ENCODE data around the gene TMEM147.

The TMEM147 gene

DNA sequence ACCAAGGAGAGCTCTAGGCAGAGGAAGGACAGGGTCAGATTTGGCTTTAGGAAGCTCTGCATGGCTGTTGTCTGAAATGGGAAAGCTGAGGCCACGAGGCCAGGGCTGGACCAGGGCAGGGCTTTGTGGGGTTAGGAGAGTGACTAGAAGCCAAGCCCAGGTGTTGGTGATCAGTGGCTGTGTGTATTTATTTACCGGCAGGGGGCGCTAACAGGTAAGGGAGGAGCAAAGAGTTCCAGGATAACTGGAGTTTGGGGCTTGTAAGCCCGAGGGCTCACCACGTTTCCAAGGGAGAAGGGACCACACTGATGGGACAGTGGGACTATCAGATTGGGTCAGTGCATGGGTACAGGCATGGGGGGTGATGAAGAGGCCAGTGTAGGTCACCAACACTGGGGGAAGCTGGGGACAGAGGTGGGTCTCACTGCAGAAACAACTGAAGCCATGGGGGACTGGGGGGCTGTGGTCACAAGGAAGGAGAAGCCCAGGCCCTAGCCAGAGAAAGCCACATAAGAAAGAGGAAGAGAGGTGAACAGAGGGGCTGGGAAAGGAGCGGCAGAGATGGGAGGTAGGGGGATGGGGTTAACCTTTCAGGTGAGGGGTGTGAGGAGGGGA lies 3.9 kb downstream of the TMEM147 start:
- peak in 1 of 2 experiments; percentile 34 for DNase-seq

DNA sequence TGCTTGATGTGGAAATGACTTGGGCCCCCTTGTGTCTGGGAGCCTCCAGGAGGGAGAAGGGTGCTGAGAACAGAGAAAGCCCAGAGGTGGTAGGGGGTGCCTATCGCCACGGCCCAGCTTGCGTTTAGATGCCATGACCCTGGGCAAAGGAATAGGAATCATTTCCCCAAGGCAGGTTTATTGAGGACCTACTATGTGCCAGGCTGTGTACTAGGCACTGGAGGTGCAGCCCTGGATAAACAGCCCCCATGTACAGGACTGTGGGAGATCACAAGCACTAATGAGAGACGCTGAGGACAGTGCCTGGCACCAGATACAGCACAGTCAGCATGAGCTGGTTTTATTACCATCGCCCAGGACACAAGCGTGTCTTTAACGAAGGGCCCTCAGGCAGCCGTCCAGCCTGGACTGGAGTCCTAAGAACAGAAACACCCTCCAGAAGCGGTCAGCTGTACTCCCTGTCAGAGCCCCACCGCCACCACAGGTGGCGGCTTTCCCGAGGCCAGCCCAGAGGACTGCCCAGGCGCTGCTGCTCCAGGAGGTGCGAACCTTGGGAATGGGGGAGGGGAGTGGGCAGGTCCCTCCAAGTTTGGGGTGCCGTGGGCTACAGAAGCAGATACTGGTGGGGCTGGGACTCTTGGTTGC lies 4.6 kb downstream of the TMEM147 start:
- no peak for DNase-seq

DNA sequence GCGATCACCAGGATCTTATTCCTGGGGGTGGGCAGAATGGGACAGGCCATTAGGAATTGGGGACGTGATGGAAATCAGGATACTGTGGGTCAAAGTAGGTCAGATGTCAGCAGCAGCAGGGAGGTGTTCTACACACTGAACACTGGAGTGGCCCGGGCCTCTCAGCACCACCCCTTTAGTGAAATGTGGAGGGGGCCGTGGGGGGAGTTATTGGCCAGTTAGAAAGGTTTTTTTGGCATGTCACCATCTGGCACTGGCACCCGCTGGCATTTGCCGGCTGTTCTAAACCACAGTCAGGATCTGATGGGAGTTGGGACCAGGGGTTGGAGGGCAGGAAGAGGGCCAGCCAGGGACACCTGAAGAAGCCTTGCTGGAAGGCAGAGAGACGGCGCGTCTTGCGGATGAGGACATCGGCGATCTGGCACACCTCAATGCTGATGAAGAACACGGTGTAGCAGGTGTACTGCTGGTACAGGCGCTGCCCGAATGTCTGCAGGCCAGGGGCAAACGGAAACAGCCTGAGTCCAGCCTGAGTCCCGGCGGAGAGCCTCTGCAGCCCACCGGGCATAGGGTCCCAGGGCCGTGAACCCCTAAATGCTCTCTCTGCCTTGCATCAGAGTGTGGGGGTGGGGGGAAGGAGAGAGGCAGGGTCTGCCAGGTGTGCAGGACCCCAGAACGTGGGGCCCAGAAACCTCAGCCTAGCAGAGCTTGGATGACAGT lies 5.8 kb downstream of the TMEM147 start:
- no peak for DNase-seq

DNA sequence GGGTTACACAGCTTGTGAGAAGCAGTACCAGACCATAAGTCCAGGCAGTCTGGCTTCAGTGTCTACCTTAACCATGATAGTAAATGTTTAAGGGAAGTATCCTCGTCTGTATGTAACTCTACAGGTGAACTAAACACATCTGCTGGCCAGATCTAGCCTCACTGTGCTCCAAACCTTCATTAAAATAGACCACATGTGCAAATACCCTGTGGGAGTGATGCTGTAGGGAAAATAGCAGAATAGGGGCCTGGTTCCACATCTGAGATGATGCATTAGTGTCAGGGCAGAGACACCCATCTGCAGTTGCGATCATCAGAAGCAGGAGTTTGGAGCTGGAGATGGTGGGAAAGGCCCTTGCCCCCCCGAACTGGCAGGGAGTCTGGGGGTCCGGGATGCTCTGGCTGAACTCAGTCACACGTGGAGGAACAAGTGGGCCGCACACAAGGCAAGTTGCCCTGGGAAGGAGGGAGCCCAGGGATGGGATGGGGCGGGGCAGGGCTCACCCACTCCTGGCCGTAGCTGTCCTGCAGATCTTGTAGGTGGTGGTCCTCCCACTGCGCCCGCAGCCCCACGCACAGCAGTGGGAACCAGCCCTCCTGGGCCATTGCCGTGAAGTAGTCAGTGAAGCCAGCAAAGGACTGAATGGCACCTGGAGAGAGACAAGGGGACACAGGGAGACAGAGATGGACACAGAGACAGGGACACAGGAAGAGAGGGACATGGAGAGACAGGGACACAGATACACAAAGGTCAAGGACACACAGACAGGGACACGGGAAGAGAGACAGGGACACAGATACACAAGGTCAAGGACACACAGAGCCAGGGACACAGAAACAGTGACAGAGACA lies 7.3 kb downstream of the TMEM147 start:
- no peak for DNase-seq

DNA sequence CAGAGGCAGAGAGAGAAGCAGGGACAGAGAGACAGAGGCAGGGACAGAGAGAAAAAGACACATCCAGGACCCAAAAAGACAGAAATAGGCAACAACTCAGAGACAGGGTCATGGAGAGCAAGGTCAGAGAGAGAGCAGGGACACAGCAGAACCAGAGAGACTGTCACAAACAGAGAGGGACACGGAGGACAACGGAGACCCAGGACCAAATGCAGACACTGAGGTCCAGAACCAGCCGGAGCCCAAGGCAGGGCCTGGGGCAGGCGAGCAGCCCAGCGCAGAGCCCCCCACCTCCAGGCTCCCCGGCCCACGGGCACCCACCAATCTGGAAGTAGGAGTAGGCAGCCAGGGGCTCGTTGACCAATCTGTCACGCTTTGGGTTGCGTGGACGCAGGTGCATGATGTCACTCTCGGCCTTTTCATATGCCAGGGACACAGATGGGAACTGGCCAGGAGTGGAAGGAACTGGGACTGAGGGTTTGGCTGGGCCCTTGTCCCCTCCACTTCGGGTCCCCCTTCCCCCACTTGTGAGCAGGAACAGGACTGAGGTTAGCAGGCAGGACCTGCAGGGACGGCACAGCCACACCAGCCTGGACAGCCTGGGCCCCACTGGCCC lies 8.1 kb downstream of the TMEM147 start:
- DNase-seq, result no peak

DNA sequence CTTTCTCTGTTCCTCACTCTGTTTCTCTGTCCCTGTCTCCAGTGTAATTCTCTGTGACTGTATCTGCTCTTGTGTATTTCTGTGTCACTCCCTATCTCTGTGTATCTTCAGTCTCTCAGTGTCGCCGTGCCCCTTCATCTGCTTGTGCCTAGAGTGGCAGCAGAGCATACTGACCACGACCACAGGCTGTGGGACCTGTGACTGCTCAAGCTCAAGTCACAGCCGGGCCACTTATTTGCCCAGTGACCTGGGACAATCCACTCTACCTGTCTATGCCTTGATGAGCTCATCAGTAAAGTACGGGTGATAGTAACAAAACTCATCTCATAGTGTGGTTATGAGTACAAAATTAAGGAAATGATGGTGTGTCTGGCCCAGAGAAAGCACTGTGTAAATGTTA lies 8.7 kb downstream of the TMEM147 start:
- DNase-seq, result no peak

DNA sequence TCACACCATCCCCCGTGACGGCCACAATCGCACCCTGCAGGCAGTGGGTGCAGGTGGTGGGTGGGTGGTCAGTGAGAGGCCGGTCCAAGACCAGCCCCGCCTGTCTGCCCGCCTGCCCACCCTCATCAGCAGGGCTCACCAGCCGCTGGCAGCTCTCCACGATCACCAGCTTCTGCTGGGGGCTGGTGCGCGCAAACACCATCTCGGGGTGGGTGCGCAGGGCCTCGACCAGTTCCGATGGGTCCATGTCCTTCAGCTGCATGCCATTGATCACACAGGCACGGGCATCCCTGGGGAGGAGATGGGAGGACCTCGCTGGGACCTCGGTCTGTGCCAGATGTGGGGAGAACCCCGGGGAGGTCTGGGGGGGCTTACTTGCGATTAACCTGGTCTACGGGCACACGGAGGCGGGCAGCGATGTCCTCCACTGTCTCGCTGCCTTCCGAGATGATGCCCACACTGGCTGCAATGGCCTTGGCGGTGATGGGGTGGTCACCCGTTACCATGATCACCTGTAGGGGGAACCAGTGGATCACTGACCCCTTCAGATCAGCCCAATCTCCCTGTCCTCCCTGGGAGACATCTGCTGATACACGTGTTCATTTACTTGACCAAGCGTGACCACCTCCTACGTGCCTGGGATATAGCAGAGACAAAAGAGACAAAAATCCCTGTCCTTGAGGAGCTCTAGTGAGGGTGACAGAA lies 10.0 kb downstream of the TMEM147 start:
- no peak for DNase-seq

DNA sequence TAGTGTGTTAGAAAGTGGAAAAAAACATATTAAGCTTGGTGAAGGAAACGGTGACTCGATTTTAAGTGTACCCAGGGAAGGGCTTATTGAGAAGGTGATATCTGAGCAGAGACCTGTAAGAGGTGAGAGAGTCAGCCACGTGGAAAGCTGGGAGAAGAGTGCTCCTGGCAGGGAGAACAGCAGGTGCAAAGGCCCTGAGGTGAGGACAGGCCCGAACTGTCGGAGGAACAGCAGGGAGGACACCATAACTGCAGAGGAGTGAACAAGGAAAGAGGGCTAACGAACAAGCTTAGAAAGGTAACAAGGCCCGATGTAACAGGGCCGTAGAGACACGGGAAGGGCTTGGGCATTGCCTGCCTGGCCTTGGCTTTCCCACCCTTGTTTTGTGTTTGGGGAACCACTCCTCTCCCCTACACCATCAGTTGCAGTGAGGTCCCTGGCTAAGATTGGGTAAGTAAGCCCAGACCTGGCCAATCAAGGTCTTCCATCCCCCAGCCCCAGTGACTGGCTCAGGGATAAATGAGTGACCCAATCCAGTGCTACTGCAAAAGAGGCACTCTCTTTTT lies 10.7 kb downstream of the TMEM147 start:
- DNase-seq, result no peak

DNA sequence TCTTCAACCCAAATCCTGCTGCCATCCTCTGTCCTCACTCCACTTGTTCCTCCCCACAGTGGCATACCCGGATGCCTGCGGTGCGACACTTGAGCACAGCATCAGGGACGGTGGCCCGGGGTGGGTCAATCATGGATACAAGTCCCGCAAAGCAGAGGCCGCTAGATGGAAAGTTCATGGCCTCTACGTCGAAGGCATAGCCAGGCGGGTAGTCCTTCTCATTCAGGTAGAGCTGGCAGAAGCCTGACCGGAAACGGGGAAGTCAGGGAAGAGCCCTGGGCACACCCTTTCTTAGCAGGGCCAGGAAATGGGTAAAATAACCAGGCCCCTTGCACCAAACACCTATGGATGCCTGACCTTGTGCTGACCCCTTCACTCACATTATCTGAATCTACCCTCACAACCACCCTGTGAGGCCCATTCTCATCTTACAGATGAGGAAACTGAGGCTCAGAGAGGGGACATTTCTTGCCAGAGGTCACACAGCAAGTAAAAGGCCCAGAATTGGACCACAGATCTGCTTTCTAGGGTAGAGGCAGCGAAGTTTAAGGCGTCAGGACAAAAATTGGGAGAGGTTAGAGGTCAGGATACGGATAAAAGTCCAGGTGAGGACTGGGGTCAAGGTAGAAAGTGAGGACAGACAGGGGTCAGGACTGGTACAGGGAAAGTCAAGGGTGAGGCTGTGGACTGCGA lies 11.6 kb downstream of the TMEM147 start:
- no peak for DNase-seq

DNA sequence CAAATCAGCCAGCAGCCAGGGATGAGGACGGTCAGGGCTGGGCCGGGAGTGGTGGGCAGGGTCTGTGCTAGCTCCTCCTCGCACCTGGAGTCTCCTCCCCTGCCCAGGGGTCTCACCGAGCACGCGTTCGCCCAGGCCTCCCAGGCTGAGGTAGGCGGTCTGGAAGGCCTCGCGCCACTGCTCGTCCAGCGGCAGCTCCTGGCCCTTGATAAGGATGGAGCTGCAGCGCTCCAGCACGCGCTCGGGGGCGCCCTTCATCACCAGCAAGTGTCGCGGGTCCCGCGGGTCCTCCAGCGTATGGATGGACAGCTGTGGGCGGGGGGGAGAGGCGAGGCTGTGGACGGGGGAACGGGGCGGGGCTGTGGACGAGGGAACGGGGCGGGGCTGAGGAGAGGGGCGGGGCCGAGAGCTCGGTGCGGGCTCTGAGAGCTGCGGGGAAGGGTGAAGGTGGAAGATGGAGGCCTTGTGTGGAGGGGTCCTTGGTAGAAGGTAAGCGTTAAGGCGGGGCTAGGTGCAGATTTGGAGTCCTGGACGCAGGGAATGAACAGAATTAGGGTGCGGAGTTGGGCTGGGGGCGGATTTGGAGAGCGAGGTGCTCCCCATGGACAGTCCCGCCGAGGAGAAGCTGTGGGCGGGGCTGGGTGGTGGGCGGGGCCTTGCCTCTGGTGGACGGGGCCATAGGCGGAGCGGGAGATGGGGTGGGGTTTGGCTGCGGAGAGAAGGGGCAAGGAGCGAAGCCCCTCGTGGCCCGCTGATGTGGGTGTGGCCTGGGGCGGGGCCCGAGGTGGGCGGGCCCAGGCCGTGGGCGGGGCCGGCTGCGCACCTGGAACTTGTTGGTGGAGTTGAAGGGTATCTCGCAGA lies 12.3 kb downstream of the TMEM147 start:
- DNase-seq, result peak in 1 of 2 experiments; percentile 22

DNA sequence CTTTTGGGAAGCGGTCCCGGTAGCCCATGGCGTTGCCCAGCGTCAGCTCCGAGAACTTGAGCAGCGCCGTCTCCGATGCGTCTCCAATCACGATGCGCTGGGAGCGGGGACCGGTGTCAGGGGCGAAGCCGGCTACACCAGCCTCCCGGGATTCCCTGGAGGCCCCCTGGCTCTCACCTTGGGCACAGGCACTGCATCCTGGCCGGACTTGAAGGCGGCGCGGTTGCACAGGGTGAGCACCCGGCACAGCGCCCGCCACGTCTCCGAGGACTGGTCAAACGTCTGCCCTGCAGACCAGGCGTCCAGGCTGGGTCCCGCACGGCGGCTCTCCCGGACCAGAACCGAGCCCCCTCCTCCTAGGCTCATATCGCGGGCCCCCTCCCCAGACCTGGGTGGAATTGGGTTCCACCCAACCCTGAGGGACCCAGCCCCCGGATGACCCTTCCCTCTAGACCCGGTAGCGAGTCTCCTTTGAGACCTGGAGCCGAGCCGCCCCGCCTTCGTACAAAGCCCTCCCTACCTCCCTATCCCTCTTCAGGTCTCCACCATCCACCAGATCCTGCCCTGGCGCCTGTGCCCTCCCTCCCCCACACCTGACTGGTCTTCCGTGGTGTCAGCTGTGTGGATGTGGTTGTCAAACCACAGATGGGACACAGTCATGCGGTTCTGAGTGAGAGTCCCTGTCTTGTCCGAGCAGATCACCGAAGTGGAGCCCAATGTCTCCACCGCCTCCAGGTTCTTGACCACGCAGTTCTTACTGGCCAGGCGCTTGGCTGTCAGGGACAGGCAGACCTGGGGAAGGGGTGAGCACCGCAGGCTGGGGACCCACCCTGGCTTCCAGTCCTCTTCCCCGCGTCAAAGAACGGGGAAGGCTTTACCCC lies 13.2 kb downstream of the TMEM147 start:
- DNase-seq, result no peak

DNA sequence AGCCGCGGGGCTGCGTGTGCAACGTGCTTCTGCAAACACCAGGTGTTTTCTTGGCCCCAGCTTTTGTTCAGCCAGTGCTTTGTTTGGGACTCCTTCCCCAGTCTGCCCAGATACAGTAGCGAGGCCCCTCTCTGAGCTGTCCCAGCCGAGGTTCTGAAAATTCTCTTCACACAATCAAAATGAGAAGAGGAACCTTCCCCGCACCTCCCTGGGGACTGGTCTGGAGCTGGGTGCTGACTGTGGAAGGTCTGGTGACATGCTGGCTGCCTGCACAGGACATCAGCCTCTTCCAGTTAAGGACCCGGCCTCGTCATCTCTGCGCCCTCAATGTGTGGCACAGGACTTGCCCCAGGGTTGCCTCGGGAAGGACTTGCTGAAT lies 13.8 kb downstream of the TMEM147 start:
- DNase-seq, result no peak

DNA sequence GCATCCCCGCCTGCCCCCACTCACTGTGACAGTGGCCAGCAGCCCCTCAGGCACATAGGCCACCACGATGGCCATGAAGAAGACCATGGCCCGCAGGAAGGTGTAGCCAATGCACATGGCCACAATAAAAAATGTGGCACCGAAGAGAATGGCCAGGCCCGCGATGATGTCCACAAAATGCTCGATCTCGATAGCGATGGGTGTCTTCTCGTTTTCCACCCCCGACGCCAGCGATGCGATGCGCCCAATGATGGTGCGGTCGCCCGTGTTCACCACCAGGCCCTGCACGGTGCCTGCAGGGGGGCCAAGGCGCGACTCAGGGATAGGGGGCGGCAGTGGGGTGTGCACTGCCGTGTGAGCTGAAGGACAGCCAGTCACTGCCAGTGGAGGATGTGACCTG lies 14.4 kb downstream of the TMEM147 start:
- DNase-seq, result no peak

DNA sequence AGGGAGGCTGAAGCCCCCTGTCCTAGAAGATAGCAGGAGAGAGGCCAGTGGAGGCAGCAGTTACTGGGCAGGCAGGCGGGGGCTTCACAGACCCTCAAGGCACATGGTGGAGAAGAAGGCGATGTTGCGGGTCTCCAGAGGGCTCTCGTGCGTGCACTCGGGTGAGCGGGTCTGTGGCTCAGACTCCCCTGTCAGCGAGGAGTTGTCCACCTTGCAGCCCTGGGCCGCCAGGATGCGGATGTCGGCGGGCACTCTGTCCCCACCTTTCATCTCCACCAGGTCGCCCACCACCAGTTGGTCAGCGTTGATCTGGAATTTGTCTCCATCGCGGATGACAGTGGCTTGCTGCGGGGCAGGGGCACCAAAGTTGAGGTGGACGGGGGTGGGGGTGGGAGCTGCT lies 14.8 kb downstream of the TMEM147 start:
- DNase-seq, result no peak

DNA sequence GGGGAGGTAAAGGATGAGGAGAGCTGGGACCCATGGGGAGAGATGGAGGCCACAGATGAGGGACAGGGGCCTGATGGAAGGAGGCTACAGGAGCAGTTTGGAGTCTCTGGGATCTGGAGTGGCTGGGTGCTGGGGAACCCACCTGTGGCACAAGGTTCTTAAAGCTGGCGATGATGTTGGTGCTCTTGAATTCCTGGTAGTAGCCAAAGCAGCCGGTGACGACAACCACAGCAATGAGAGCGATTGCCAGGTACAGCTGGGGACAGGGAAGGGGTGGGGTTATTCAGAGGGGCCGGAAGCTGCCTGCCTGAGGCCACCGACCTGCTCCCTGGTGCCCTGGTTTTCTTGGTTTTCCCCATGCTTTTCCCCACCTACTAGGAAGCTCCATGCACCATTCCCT lies 15.3 kb downstream of the TMEM147 start:
- DNase-seq, result no peak

DNA sequence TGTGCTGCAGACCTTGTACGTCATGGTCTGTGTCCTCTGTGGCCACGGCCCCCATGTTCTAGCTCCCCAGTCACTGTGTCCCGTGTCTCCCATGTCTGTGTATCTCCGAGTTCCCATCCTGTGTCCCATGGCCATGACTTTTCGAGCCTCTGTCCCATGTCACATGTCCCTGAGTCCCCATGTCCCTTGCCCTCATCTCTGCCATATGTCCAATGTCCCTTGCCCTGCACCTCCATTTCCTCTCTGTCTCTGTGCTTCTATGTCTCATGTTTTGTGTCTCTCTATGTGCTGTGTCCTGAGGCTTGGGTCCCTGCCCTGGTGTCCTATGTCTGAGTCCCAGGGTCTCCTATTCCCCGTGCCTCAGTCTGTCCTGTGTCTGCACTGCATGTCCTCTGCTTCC lies 16.0 kb downstream of the TMEM147 start:
- no peak for DNase-seq

DNA sequence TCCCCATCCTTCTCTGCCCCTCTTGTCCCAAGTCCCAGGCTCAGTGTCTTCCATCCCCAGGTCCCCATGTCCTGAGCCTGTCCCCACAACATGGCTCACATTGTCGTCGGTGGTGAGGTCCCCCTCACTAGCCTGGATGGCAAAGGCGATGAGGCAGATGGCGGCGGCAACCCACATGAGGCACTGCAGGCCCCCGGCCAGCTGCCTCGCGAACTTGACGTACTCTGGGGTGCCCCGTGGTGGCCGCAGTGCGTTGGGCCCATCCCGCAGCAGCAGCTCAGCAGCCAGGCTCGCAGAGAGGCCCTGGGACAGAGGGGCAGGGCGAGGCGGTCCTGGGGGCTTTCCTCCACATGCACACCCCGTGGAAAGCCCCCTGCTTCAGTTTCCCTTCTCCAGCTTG lies 16.9 kb downstream of the TMEM147 start:
- DNase-seq, result no peak

DNA sequence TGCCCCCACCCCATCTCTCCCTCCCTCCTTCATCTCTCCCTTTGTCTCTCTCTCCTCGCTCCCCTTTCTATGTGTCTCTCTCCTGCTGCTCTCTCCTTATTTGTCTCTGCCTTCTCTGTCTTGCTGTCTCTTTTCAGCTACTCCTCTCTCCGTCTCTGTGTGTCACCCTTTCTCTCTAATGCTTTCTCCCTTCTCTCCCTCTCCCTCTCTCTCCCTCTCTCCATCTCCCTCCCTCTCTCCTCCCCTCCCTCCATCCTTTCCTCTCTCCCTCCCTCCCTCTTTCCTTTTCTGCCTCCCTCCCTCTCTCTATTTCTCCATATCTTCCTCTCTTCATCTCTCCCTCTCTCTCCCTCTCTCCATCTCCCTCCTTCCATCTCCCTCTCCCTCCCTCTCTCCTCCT lies 17.4 kb downstream of the TMEM147 start:
- no peak for DNase-seq

DNA sequence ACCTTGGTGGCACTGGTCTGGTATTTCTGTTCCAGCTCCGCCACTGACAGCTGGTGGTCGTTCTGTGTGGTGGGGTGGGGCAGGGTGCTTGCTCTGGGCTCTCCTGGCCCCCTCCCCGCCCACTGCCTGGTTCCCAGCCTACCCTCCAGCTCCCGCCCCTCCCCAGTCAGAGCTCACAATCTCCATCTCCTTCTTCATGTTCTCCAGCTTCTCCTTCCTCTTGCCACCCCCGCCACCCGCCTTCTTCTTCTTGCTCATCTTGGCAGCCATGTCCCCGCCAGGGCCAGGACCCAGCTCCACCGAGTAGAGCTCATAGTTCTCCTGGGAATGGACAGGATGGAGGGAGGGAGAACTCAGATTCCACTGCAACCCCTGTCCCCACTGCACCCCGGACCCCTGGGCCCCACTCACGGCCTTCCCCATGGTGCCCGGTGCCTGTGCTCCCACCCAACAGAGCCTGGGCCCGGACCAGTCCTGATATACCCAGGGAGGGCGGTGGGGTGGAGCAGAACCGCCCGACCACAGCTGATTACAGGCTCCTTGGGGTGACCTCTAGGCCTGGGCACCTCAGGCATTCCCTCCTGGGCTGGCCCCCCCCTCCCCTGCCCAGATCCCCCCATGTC lies 17.9 kb downstream of the TMEM147 start, which contains the start of gene ATP4A:
TSS of gene ATP4A (minus strand) at position 452 of the 623 bp plus-strand sequence. CDS start at position 423, 29 bp downstream.
- DNase-seq, result no peak
